Astrocyte of the spinal cord (primary cell): ENCODE results near the gene SLC9A7.
A peak's percentile ranks its signal among the peaks of the same experiment; 100 is the strongest.

Experiments
- DNase-seq: peaks from one replicate; pipeline ENCODE4 v3.0.0; 2011; ENCODE audit warnings: low read depth, low spot score
- H3K4me3 ChIP-seq: 2 replicates; pipeline ENCODE4 v1.5.1; 2011; ENCODE audit warnings: low read depth, mild to moderate bottlenecking, low read length, moderate library complexity
- CTCF ChIP-seq: IDR thresholded peaks from 2 replicates; pipeline ENCODE4 v1.5.1; 2012; ENCODE audit warnings: low read depth, mild to moderate bottlenecking, low read length, inconsistent platforms
- in situ Hi-C: cut with HindIII; loops from 2 replicates; pipeline ENCODE4 v1.10.0; 2017; ENCODE audit warnings: low sequenced_read_pairs

Gene SLC9A7

GRCh38 chrX:46571423-46572339 is 187.2 kb downstream of the SLC9A7 start:
- H3K4me3 ChIP-seq: no peak overlapping the region
- DNase-seq: no peak
- in situ Hi-C loops: no loop called here
- no peak for TF ChIP-seq CTCF

- no peak for DNase-seq
- H3K4me3 ChIP-seq: no peak overlapping the region
- in situ Hi-C loops: no loop called here
- TF ChIP-seq CTCF: no peak
These were observed 189.3 kb downstream of the SLC9A7 start for GRCh38 chrX:46569621-46570020.

- in situ Hi-C loops: no loop called here
- TF ChIP-seq CTCF: no peak
- no peak overlapping the region for H3K4me3 ChIP-seq
- DNase-seq: no peak
These were observed 191.5 kb downstream of the SLC9A7 start for GRCh38 chrX:46567388-46567787.

- no peak for DNase-seq
- TF ChIP-seq CTCF: no peak
These were observed 196.9 kb downstream of the SLC9A7 start for GRCh38 chrX:46561824-46562657.

GRCh38 chrX:46559062-46559461 is 199.9 kb downstream of the SLC9A7 start:
- no peak for DNase-seq
- in situ Hi-C loops: no loop called here
- no peak for TF ChIP-seq CTCF
- H3K4me3 ChIP-seq: no peak overlapping the region

More at GRCh38 chrX:46561824-46562657, 196.9 kb downstream of the SLC9A7 start:
- no peak overlapping the region for H3K4me3 ChIP-seq
- in situ Hi-C loops: no loop called here

- DNase-seq: peak; percentile 31
- TF ChIP-seq CTCF: no peak
- in situ Hi-C loops: no loop called here
- no peak overlapping the region for H3K4me3 ChIP-seq
These were observed 204.0 kb downstream of the SLC9A7 start for GRCh38 chrX:46554942-46555341.
